Measurements from ENCODE around the gene TF. TPM values are rescaled to one million over a fixed set of nuclear protein-coding genes. Genes with fewer than 3 reads are reported as not detected.
A peak's percentile ranks its signal among the peaks of the same experiment; 100 is the strongest.

Gene TF
- total RNA-seq: under 1 TPM; 0.63 to 0.78 TPM
- under 1 TPM in 1 of 3 donors, not detected in 2; 0.34 TPM for polyA plus RNA-seq
- total RNA-seq: 0 to 1.1 (median 0.15) reads per million in 6 experiments

GRCh38 chr3:133745981-133746711 lies at the start of gene TF:
TSS of gene TF (plus strand) at chr3:133746393. CDS start at chr3:133746441, 48 bp downstream.
- peak within 1 kb of the TSS in 6 of 10 donors; percentile 26 to 74 (median 42) for H3K4me3 Mint-ChIP-seq
- peaks cover 19 to 74% (median 46%) of the 10 kb centered on the region in 5 donors for H3K27me3 Mint-ChIP-seq
- peaks cover 2 to 10% (median 5%) of the 10 kb centered on the region in 4 donors for H3K4me1 Mint-ChIP-seq

GRCh38 chr3:133697960-133698359 lies 48.2 kb upstream of the TF start:
- DNase-seq (no peak), ATAC-seq (no peak)
- POLR2A ChIA-PET: no interaction called here

More at GRCh38 chr3:133745981-133746711, at the start of gene TF:
- Mint-ChIP-seq H3K27ac (peak within 1 kb of the TSS in 1 of 10 donors; percentile 8), H3K36me3 (no peaks in the 10 kb centered on the region), H3K9me3 (no peaks in the 10 kb centered on the region)
- DNase-seq (no peak), ATAC-seq (peak in 1 of 2 donors; percentile 27)
- POLR2A ChIA-PET: no interaction called here

GRCh38 chr3:133699467-133699866 lies 46.7 kb upstream of the TF start:
- Mint-ChIP-seq H3K27me3 (peaks cover 0 to 13% (median 8%) of the 10 kb centered on the region in 5 donors), H3K4me1 (no peaks in the 10 kb centered on the region), H3K36me3 (peaks cover 0 to 6% (median 0%) of the 10 kb centered on the region in 3 donors), H3K27ac (no peak overlapping the region), H3K9me3 (peaks cover 0 to 12% (median 0%) of the 10 kb centered on the region in 9 donors), H3K4me3 (no peak overlapping the region)
- POLR2A ChIA-PET: no interaction called here
- DNase-seq: no peak
- ATAC-seq: no peak

More at GRCh38 chr3:133697960-133698359, 48.2 kb upstream of the TF start:
- Mint-ChIP-seq H3K27ac (no peak overlapping the region), H3K9me3 (peaks cover 0 to 12% (median 0%) of the 10 kb centered on the region in 9 donors), H3K4me3 (no peak overlapping the region), H3K27me3 (peaks cover 0 to 7% (median 0%) of the 10 kb centered on the region in 5 donors), H3K4me1 (no peaks in the 10 kb centered on the region), H3K36me3 (peaks cover 0 to 6% (median 0%) of the 10 kb centered on the region in 3 donors)

- ATAC-seq (no peak), DNase-seq (no peak)
- Mint-ChIP-seq H3K9me3 (peaks cover 0 to 12% (median 0%) of the 10 kb centered on the region in 9 donors), H3K4me3 (no peak overlapping the region), H3K36me3 (peaks cover 0 to 6% (median 0%) of the 10 kb centered on the region in 3 donors), H3K27me3 (peaks cover 0 to 14% (median 8%) of the 10 kb centered on the region in 5 donors), H3K27ac (peak overlapping the region in 1 of 10 donors; percentile 51), H3K4me1 (no peaks in the 10 kb centered on the region)
- POLR2A ChIA-PET: no interaction called here
Observed at GRCh38 chr3:133699903-133700302, 46.3 kb upstream of the TF start.

- DNase-seq (no peak), ATAC-seq (no peak)
- no peak overlapping the region for H3K27ac Mint-ChIP-seq
- H3K4me3 Mint-ChIP-seq: no peak overlapping the region
- H3K27me3 Mint-ChIP-seq: peaks cover 0 to 15% (median 8%) of the 10 kb centered on the region in 5 donors
- peaks cover 0 to 6% (median 0%) of the 10 kb centered on the region in 3 donors for H3K36me3 Mint-ChIP-seq
- peaks cover 0 to 12% (median 0%) of the 10 kb centered on the region in 9 donors for H3K9me3 Mint-ChIP-seq
- no peaks in the 10 kb centered on the region for H3K4me1 Mint-ChIP-seq
- POLR2A ChIA-PET: no interaction called here
Observed at GRCh38 chr3:133700351-133700750, 45.8 kb upstream of the TF start.

GRCh38 chr3:133701435-133702358 lies 44.5 kb upstream of the TF start:
- Mint-ChIP-seq H3K9me3 (peaks cover 0 to 12% (median 0%) of the 10 kb centered on the region in 9 donors), H3K36me3 (peaks cover 0 to 6% (median 0%) of the 10 kb centered on the region in 3 donors), H3K27ac (no peak overlapping the region), H3K4me1 (no peaks in the 10 kb centered on the region), H3K27me3 (peaks cover 0 to 18% (median 9%) of the 10 kb centered on the region in 5 donors), H3K4me3 (no peak overlapping the region)
- ATAC-seq (no peak), DNase-seq (no peak)
- POLR2A ChIA-PET: no interaction called here

- H3K4me1 Mint-ChIP-seq: no peaks in the 10 kb centered on the region
Observed at GRCh38 chr3:133703915-133704314, 42.3 kb upstream of the TF start.

GRCh38 chr3:133706033-133706432 lies 40.2 kb upstream of the TF start:
- POLR2A ChIA-PET: no interaction called here
- Mint-ChIP-seq H3K36me3 (no peaks in the 10 kb centered on the region), H3K4me1 (no peaks in the 10 kb centered on the region), H3K4me3 (no peak overlapping the region), H3K27ac (no peak overlapping the region), H3K9me3 (no peaks in the 10 kb centered on the region), H3K27me3 (peaks cover 2 to 32% (median 15%) of the 10 kb centered on the region in 5 donors)
- DNase-seq (no peak), ATAC-seq (no peak)

More at GRCh38 chr3:133703915-133704314, 42.3 kb upstream of the TF start:
- DNase-seq (no peak), ATAC-seq (no peak)
- Mint-ChIP-seq H3K4me3 (no peak overlapping the region), H3K36me3 (no peaks in the 10 kb centered on the region), H3K27ac (no peak overlapping the region), H3K9me3 (peaks cover 0 to 3% (median 0%) of the 10 kb centered on the region in 9 donors), H3K27me3 (peaks cover 2 to 28% (median 15%) of the 10 kb centered on the region in 5 donors)
- POLR2A ChIA-PET: no interaction called here

- no peak for ATAC-seq
- Mint-ChIP-seq H3K4me1 (no peaks in the 10 kb centered on the region), H3K4me3 (no peak overlapping the region), H3K36me3 (no peaks in the 10 kb centered on the region), H3K27me3 (peaks cover 2 to 32% (median 10%) of the 10 kb centered on the region in 5 donors), H3K27ac (no peak overlapping the region), H3K9me3 (no peaks in the 10 kb centered on the region)
- POLR2A ChIA-PET: no interaction called here
- no peak for DNase-seq
Observed at GRCh38 chr3:133709139-133709750, 36.9 kb upstream of the TF start.

- POLR2A ChIA-PET: no interaction called here
- Mint-ChIP-seq H3K9me3 (no peaks in the 10 kb centered on the region), H3K4me3 (no peak overlapping the region), H3K4me1 (no peaks in the 10 kb centered on the region), H3K27ac (no peak overlapping the region), H3K36me3 (no peaks in the 10 kb centered on the region), H3K27me3 (peaks cover 2 to 27% (median 8%) of the 10 kb centered on the region in 5 donors)
- no peak for ATAC-seq
- DNase-seq: no peak
Observed at GRCh38 chr3:133711013-133711412, 35.2 kb upstream of the TF start.

GRCh38 chr3:133712017-133712416 lies 34.2 kb upstream of the TF start:
- no peaks in the 10 kb centered on the region for H3K4me1 Mint-ChIP-seq
- H3K36me3 Mint-ChIP-seq: no peaks in the 10 kb centered on the region
- H3K4me3 Mint-ChIP-seq: no peak overlapping the region
- no peak for DNase-seq
- H3K27me3 Mint-ChIP-seq: peaks cover 0 to 26% (median 5%) of the 10 kb centered on the region in 5 donors
- POLR2A ChIA-PET: no interaction called here
- no peak overlapping the region for H3K27ac Mint-ChIP-seq
- H3K9me3 Mint-ChIP-seq: no peaks in the 10 kb centered on the region
- ATAC-seq: no peak

- Mint-ChIP-seq H3K27me3 (peaks cover 0 to 18% (median under 1%) of the 10 kb centered on the region in 5 donors), H3K36me3 (no peaks in the 10 kb centered on the region), H3K4me3 (no peak overlapping the region), H3K4me1 (no peaks in the 10 kb centered on the region), H3K27ac (no peak overlapping the region), H3K9me3 (no peaks in the 10 kb centered on the region)
- ATAC-seq: no peak
- DNase-seq: no peak
- POLR2A ChIA-PET: no interaction called here
Observed at GRCh38 chr3:133713347-133713746, 32.8 kb upstream of the TF start.
